OCI-LY7 (cell line): ENCODE data around the gene XCL1. TPM values are rescaled to one million over a fixed set of nuclear protein-coding genes. Genes with fewer than 3 reads are reported as not detected.
"Not testable (repeated sequence)": the region's sequence is repeated elsewhere in the genome, so short reads cannot be mapped to it uniquely, and the experiment has no call there.

Experiments used
- BruUV-seq: library from RNA; stranded (reverse); fragments of 400-500 nt; replicated peaks from 2 replicates; lab custom pipeline; 2021; lab: Mats Ljungman, UMichigan
- CTCF ChIA-PET: fragments of 300-600 bp; sonication (Branson Sonifier 250); formaldehyde crosslinking; loops from one replicate; lab custom pipeline; 2022; ENCODE audit warnings: antibody characterized with exemption; ENCODE audit not compliant: unreplicated experiment; lab: Charles Lee
- POLR2A ChIA-PET: fragments of 300-600 bp; sonication (Branson Sonifier 250); formaldehyde crosslinking; loops from one replicate; lab custom pipeline; 2022; ENCODE audit warnings: antibody characterized with exemption; lab: Charles Lee
- DNase-seq: peaks from one replicate; pipeline ENCODE4 v3.0.0-alpha.2; 2015; ENCODE audit warnings: low spot score
- H2AFZ ChIP-seq: fragments of 200-600 bp; sonication (generic), shearing (Covaris generic); 2 replicates; pipeline ENCODE4 v1.6.1; 2014; ENCODE audit warnings: mild to moderate bottlenecking, antibody characterized with exemption, low read length, moderate library complexity
- H3K27ac ChIP-seq: fragments of 200-600 bp; sonication (generic); 2 replicates; pipeline ENCODE4 v1.5.1; 2014; ENCODE audit warnings: mixed run types, low read depth, mild to moderate bottlenecking, moderate library complexity, low read length, inconsistent platforms; ENCODE audit not compliant: poor library complexity, severe bottlenecking
- H3K36me3 ChIP-seq: fragments of 200-600 bp; sonication (generic); 2 replicates; pipeline ENCODE4 v1.6.1; 2014; ENCODE audit warnings: mild to moderate bottlenecking, antibody characterized with exemption, low read length, moderate library complexity, mixed read lengths; ENCODE audit not compliant: insufficient read depth
- H3K4me1 ChIP-seq: fragments of 200-600 bp; sonication (generic); 2 replicates; pipeline ENCODE4 v1.5.1; 2014; ENCODE audit warnings: mild to moderate bottlenecking, low read length; ENCODE audit not compliant: insufficient read depth, poor library complexity, severe bottlenecking
- H3K4me2 ChIP-seq: fragments of 200-600 bp; sonication (generic); 2 replicates; pipeline ENCODE4 v1.6.1; 2014; ENCODE audit warnings: mild to moderate bottlenecking, low read length
- H3K4me3 ChIP-seq: fragments of 200-600 bp; sonication (generic); 2 replicates; pipeline ENCODE4 v1.5.1; 2014; ENCODE audit warnings: mild to moderate bottlenecking, low read depth, low read length; ENCODE audit not compliant: poor library complexity, severe bottlenecking
- H3K79me2 ChIP-seq: fragments of 200-600 bp; sonication (generic); 2 replicates; pipeline ENCODE4 v1.6.1; 2016; ENCODE audit warnings: low read depth, mild to moderate bottlenecking, low read length, moderate library complexity, mixed read lengths; ENCODE audit not compliant: insufficient read depth
- H3K9me2 ChIP-seq: fragments of 200-600 bp; sonication (generic); 2 replicates; pipeline ENCODE4 v1.6.1; 2016; ENCODE audit warnings: mild to moderate bottlenecking, low read length, mixed read lengths; ENCODE audit not compliant: insufficient read depth
- H3K9me3 ChIP-seq: fragments of 200-600 bp; sonication (generic); 2 replicates; pipeline ENCODE4 v1.6.1; 2014; ENCODE audit warnings: mild to moderate bottlenecking, mixed run types, low read length, mixed read lengths
- H4K20me1 ChIP-seq: fragments of 200-600 bp; sonication (generic); 2 replicates; pipeline ENCODE4 v1.6.1; 2014; ENCODE audit warnings: mild to moderate bottlenecking, antibody characterized with exemption, low read length, moderate library complexity, mixed read lengths; ENCODE audit not compliant: insufficient read depth
- EZH2phosphoT487 ChIP-seq: fragments of 200-600 bp; sonication (generic); IDR thresholded peaks from 2 replicates; pipeline ENCODE4 v1.6.1; 2018; ENCODE audit warnings: low read depth, borderline replicate concordance, mild to moderate bottlenecking, mixed run types, antibody characterized with exemption, low read length, moderate library complexity, mixed read lengths
- intact Hi-C: fragments of 100-400 bp; cut with micrococcal nuclease; formaldehyde crosslinking; loops from one replicate; pipeline ENCODE4 v1.10.0; 2022; ENCODE audit not compliant: unreplicated experiment
- total RNA-seq, 2 experiments: library from RNA; depleted of rRNA in 1 of 2; stranded (reverse); fragments of >200 nt in 1 of 2; shearing (Covaris generic) in 1 of 2; gene quantifications; 2 replicates each; pipeline ENCODE4 v1.2.3, GENCODE V29; 2014 to 2022
- TF ChIP-seq, protein P1 (sequence below): fragments of 200-600 bp; sonication (generic); conservative IDR thresholded peaks from 2 replicates; pipeline ENCODE4 v1.5.1; 2014; ENCODE audit warnings: mild to moderate bottlenecking, antibody characterized with exemption, low read length, moderate library complexity, mixed read lengths

The XCL1 gene
- total RNA-seq, 2 experiments from 2014 or later = not detected

DNA sequence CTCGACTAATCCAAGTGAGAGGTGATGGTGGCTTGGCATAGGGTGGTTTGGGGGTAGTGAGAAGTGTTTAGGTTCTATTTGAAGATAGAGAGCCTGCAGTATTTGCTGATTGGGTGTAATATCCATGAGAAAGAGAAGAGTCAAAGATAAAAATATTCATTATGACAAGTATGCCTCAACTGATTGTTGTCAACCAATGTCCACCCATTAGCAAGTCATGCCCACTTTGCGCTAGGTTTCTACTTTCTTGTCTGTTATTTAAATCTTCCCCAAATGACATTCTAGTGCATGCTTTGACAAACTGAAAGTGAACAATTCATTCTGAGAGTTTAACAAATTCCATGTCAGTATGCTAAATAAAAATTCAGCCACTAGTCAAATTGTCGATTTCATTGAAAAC is 3.8 kb upstream of the XCL1 start:
- no peak for DNase-seq
- POLR2A ChIA-PET = no interaction called here
- no peaks in the 10 kb centered on the region for H3K79me2 ChIP-seq
- CTCF ChIA-PET = no interaction called here
- intact Hi-C loops = loop anchor here (5.0 kb wide), 1 partner anchor 230 kb away; no protein-coding TSS in a partner anchor
- no peaks in the 10 kb centered on the region for H3K36me3 ChIP-seq
- no peak overlapping the region for H2AFZ ChIP-seq
- no peaks in the 10 kb centered on the region for H3K9me2 ChIP-seq
- H3K9me3 ChIP-seq = no peaks in the 10 kb centered on the region
- no TSS peak for BruUV-seq
- no peak overlapping the region for H3K4me3 ChIP-seq
- no peaks in the 10 kb centered on the region for H3K4me1 ChIP-seq
- H3K27ac ChIP-seq = no peak overlapping the region
- H4K20me1 ChIP-seq = no peaks in the 10 kb centered on the region
- H3K4me2 ChIP-seq = no peak overlapping the region
- TF ChIP-seq, protein P1, sequence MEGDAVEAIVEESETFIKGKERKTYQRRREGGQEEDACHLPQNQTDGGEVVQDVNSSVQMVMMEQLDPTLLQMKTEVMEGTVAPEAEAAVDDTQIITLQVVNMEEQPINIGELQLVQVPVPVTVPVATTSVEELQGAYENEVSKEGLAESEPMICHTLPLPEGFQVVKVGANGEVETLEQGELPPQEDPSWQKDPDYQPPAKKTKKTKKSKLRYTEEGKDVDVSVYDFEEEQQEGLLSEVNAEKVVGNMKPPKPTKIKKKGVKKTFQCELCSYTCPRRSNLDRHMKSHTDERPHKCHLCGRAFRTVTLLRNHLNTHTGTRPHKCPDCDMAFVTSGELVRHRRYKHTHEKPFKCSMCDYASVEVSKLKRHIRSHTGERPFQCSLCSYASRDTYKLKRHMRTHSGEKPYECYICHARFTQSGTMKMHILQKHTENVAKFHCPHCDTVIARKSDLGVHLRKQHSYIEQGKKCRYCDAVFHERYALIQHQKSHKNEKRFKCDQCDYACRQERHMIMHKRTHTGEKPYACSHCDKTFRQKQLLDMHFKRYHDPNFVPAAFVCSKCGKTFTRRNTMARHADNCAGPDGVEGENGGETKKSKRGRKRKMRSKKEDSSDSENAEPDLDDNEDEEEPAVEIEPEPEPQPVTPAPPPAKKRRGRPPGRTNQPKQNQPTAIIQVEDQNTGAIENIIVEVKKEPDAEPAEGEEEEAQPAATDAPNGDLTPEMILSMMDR = no peak
- no peak for TF ChIP-seq EZH2phosphoT487

DNA sequence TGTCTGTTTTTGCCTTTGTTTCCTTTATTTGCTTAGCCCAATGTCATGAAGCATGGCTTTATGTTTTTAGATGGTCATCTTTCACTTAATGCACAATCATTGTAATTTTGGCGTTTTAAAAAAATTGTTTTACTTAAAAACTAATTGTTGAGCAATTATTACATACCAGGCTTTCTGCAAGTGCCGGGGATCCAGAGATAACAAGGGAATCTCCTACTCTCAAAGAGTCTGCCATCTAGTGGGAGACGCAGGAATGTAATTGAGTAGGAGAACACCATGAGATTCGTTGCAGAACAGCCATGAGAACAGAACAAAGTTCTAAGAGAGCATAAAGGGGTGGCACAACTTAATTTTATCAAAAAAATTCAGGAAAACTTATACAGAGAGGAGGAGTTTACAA is 2.2 kb upstream of the XCL1 start:
- H3K4me2 ChIP-seq, H3K9me2 ChIP-seq, H2AFZ ChIP-seq, H3K4me1 ChIP-seq, POLR2A ChIA-PET, H3K27ac ChIP-seq, H3K36me3 ChIP-seq, H3K9me3 ChIP-seq, BruUV-seq, H3K79me2 ChIP-seq, H4K20me1 ChIP-seq, CTCF ChIA-PET, H3K4me3 ChIP-seq: not testable (repeated sequence)
- peak; percentile 7 for DNase-seq
- TF ChIP-seq, protein P1 = peak; percentile 65
- intact Hi-C loops = loop anchor here (5.0 kb wide), 1 partner anchor 232 kb away; no protein-coding TSS in a partner anchor

DNA sequence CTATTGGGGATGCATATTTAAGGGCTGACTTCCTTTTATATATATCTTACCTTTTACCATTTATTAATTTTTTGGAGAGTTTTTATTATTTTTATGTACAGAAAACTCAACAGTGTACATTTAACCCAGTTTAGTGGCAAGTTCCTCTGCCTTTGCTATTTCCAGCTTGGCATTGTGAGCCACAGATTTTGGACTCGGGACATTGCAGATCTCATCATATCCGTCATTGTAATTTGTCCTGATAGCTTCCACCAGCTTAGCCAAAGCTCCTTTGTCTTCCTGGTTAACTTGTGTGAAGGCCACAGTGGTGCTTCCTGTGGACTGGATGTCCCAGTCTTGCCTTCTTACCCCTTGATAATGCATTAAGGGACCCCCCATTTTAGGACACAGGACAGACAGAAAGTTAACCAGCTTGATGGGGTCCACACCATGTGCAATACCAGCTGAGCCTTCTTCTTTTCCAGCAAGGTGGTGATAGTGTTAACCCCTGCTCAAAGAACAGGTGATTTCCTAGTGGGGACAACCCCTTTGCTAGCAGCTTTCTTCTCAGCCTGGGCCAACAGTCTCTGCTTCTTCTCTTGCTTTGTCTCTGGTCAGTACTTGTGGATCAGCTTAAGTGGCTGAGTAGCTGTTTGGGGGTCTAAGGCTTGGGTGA is 2.3 kb downstream of the XCL1 start:
- H3K4me3 ChIP-seq, BruUV-seq, H3K4me1 ChIP-seq, H2AFZ ChIP-seq, H4K20me1 ChIP-seq, H3K27ac ChIP-seq, H3K4me2 ChIP-seq, DNase-seq, H3K9me2 ChIP-seq, H3K9me3 ChIP-seq, H3K36me3 ChIP-seq, intact Hi-C loops, H3K79me2 ChIP-seq, CTCF ChIA-PET: not testable (repeated sequence)
- POLR2A ChIA-PET = interaction anchor here (0.7 kb wide), 1 partner anchor 107 kb away, joined by 4 read pairs; no protein-coding TSS in a partner anchor

DNA sequence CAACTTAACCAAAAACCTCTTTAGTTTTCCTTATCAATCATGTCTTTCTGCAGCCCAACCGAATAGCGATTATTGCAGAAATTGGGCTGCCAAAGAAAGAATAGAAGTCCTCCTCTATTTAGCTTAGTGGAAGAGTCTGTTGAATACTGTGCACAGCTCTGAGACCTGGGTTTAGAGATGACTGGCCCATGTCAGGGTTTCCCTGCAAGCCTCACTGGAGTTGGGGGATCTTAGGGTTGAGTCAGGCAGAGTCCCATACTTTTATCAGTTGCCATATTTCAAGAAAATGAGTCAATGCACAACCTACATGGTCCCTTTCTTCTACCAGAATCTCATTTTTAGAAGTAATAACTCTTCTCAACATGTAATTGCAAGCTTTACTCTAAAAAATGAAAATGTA is 3.9 kb downstream of the XCL1 start:
- H4K20me1 ChIP-seq, H3K4me3 ChIP-seq, H3K9me2 ChIP-seq, H3K4me2 ChIP-seq, H3K27ac ChIP-seq, H3K79me2 ChIP-seq, POLR2A ChIA-PET, DNase-seq, H3K9me3 ChIP-seq, H3K36me3 ChIP-seq, H2AFZ ChIP-seq, BruUV-seq, intact Hi-C loops, CTCF ChIA-PET, H3K4me1 ChIP-seq: not testable (repeated sequence)

DNA sequence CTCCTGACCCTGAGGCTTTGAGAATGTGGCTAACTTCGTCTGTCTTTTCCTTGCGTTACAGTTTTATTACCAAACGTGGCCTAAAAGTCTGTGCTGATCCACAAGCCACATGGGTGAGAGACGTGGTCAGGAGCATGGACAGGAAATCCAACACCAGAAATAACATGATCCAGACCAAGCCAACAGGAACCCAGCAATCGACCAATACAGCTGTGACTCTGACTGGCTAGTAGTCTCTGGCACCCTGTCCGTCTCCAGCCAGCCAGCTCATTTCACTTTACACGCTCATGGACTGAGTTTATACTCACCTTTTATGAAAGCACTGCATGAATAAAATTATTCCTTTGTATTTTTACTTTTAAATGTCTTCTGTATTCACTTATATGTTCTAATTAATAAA is 4.6 kb downstream of the XCL1 start:
- H3K9me2 ChIP-seq, H3K4me2 ChIP-seq, H3K4me3 ChIP-seq, H3K9me3 ChIP-seq, POLR2A ChIA-PET, BruUV-seq, H2AFZ ChIP-seq, DNase-seq, H3K79me2 ChIP-seq, H3K36me3 ChIP-seq, CTCF ChIA-PET, intact Hi-C loops, H3K27ac ChIP-seq, H3K4me1 ChIP-seq, H4K20me1 ChIP-seq: not testable (repeated sequence)
